Neural cell (in vitro differentiated cells): ENCODE measurements around the gene NEDD4L.

Experiments
- MXI1 ChIP-seq: fragments of 450-650 bp; conservative IDR thresholded peaks from 2 replicates; pipeline ENCODE4 v1.6.1; 2014; ENCODE audit warnings: antibody characterized with exemption, mild to moderate bottlenecking; ENCODE audit not compliant: poor library complexity, severe bottlenecking
- TF ChIP-seq, protein P1 (sequence below): fragments of 450-650 bp; IDR thresholded peaks from 2 replicates; pipeline ENCODE4 v1.5.1; 2014; ENCODE audit warnings: antibody characterized with exemption, mild to moderate bottlenecking, moderate library complexity; ENCODE audit not compliant: poor library complexity, severe bottlenecking
- TF ChIP-seq, protein P2 (sequence below): IDR thresholded peaks from 2 replicates; pipeline ENCODE4 v1.6.1; 2012; ENCODE audit warnings: borderline replicate concordance

DNA sequence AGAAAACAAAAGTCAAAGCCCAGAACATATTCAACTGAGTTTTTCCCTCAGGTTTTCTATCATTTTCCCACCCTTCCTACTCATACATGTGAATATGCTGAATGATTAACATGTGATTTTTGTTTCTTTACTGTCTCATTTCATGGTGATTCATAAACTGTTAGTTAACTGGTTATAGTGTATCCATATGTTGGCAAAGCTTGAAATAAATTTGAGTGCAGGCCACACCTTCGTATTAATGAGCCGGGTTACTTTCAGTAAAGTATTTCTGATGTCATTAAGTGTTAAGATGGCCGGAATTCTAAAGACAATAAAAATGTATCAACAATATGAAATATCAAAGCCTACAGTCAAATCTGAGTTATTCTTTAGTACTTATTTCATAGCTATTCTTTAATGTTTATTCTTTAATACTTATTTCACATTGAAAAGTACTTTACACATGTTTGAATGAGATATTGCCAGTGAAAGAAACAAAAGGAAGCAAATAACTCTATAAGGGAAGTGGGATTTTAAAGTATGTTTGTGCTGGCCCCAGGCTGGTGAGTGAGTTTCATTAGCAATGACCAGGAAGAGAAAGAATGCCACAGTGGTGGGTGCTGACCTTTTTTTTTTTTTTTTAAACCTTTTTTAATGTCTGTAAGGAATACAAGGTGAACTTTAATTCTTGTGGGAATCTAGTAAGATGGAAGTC is 178.6 kb downstream of the NEDD4L start:
- TF ChIP-seq, protein P1, sequence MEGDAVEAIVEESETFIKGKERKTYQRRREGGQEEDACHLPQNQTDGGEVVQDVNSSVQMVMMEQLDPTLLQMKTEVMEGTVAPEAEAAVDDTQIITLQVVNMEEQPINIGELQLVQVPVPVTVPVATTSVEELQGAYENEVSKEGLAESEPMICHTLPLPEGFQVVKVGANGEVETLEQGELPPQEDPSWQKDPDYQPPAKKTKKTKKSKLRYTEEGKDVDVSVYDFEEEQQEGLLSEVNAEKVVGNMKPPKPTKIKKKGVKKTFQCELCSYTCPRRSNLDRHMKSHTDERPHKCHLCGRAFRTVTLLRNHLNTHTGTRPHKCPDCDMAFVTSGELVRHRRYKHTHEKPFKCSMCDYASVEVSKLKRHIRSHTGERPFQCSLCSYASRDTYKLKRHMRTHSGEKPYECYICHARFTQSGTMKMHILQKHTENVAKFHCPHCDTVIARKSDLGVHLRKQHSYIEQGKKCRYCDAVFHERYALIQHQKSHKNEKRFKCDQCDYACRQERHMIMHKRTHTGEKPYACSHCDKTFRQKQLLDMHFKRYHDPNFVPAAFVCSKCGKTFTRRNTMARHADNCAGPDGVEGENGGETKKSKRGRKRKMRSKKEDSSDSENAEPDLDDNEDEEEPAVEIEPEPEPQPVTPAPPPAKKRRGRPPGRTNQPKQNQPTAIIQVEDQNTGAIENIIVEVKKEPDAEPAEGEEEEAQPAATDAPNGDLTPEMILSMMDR, result no peak
- TF ChIP-seq, protein P2, sequence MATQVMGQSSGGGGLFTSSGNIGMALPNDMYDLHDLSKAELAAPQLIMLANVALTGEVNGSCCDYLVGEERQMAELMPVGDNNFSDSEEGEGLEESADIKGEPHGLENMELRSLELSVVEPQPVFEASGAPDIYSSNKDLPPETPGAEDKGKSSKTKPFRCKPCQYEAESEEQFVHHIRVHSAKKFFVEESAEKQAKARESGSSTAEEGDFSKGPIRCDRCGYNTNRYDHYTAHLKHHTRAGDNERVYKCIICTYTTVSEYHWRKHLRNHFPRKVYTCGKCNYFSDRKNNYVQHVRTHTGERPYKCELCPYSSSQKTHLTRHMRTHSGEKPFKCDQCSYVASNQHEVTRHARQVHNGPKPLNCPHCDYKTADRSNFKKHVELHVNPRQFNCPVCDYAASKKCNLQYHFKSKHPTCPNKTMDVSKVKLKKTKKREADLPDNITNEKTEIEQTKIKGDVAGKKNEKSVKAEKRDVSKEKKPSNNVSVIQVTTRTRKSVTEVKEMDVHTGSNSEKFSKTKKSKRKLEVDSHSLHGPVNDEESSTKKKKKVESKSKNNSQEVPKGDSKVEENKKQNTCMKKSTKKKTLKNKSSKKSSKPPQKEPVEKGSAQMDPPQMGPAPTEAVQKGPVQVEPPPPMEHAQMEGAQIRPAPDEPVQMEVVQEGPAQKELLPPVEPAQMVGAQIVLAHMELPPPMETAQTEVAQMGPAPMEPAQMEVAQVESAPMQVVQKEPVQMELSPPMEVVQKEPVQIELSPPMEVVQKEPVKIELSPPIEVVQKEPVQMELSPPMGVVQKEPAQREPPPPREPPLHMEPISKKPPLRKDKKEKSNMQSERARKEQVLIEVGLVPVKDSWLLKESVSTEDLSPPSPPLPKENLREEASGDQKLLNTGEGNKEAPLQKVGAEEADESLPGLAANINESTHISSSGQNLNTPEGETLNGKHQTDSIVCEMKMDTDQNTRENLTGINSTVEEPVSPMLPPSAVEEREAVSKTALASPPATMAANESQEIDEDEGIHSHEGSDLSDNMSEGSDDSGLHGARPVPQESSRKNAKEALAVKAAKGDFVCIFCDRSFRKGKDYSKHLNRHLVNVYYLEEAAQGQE, result no peak
- no peak for TF ChIP-seq MXI1
